MCF 10A (cell line): ENCODE results near the gene SLC4A2. TPM values are rescaled to one million over a fixed set of nuclear protein-coding genes. Genes with fewer than 3 reads are reported as not detected.

Source experiments
- BruUV-seq: library from RNA; stranded (reverse); fragments of 400-500 nt; replicated peaks from 2 replicates; lab custom pipeline; 2021; lab: Mats Ljungman, UMichigan
- CTCF ChIA-PET: fragments of 300-600 bp; sonication (Branson Sonifier 250); formaldehyde crosslinking; extraction: SDS; loops from one replicate; lab custom pipeline; 2021; ENCODE audit warnings: antibody characterized with exemption, inconsistent platforms; lab: Yijun Ruan, JAX
- POLR2A ChIA-PET: fragments of 300-600, 350-650 bp; sonication (Branson Sonifier 250); formaldehyde crosslinking; extraction: SDS; loops from one replicate; lab custom pipeline; 2020; ENCODE audit warnings: antibody characterized with exemption, inconsistent platforms; lab: Yijun Ruan, JAX
- DNase-seq: peaks from one replicate; pipeline ENCODE4 v3.0.0-alpha.2; 2018; ENCODE audit not compliant: unreplicated experiment
- H3K27ac Mint-ChIP-seq: one replicate; pipeline ENCODE4 v1.8.0; 2022; ENCODE audit warnings: mild to moderate bottlenecking, low read depth, mixed read lengths; ENCODE audit not compliant: unreplicated experiment
- H3K27me3 Mint-ChIP-seq: one replicate; pipeline ENCODE4 v1.8.0; 2022; ENCODE audit warnings: mixed read lengths; ENCODE audit not compliant: insufficient read depth, unreplicated experiment
- H3K36me3 Mint-ChIP-seq: one replicate; pipeline ENCODE4 v1.8.0; 2022; ENCODE audit warnings: mild to moderate bottlenecking, moderate library complexity, mixed read lengths; ENCODE audit not compliant: insufficient read depth, unreplicated experiment
- H3K4me1 Mint-ChIP-seq: one replicate; pipeline ENCODE4 v1.8.0; 2022; ENCODE audit warnings: mixed read lengths; ENCODE audit not compliant: insufficient read depth, unreplicated experiment
- H3K4me3 Mint-ChIP-seq: one replicate; pipeline ENCODE4 v1.8.0; 2022; ENCODE audit warnings: mild to moderate bottlenecking, moderate library complexity, mixed read lengths; ENCODE audit not compliant: unreplicated experiment
- H3K9me3 Mint-ChIP-seq: one replicate; pipeline ENCODE4 v1.8.0; 2022; ENCODE audit warnings: mixed read lengths; ENCODE audit not compliant: unreplicated experiment
- intact Hi-C: fragments of 100-400 bp; cut with micrococcal nuclease; formaldehyde crosslinking; loops from 2 replicates; pipeline ENCODE4 v1.14.1; 2022
- total RNA-seq: library from RNA; stranded (reverse); gene quantifications from 2 replicates; pipeline ENCODE4 v1.2.3, GENCODE V29; 2022
- TF ChIP-seq, protein P1 (sequence below): fragments of 200-600 bp; IDR thresholded peaks from one replicate; pipeline ENCODE4 v1.8.0; 2022; ENCODE audit warnings: antibody characterized with exemption, mild to moderate bottlenecking; ENCODE audit not compliant: unreplicated experiment

SLC4A2 gene
- total RNA-seq, 1 experiment from 2014 or later: 112 TPM

DNA sequence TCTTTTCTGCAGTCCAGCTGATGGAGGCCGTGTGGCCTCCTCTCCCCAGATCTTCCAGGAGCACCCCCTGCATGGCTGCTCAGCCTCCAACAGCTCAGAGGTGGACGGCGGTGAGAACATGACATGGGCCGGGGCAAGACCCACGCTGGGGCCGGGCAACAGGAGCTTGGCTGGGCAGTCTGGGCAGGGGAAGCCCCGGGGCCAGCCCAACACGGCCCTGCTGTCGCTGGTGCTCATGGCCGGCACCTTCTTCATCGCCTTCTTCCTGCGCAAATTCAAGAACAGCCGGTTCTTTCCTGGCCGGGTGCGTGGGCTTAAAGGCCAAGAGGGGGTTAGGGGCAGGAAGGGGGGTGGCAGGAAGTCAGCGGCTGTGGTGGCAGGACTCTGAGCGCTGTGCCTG is 14.6 kb downstream of the SLC4A2 start:
- ChIA-PET POLR2A (interaction anchor here (1.0 to 1.2 kb wide), 3 partner anchors 9 to 12 kb away, joined by 3 to 4 read pairs (median 4); partner anchors contain the start of gene TMUB1), CTCF (no interaction called here)
- BruUV-seq: no TSS peak
- H3K27me3 Mint-ChIP-seq: no peaks in the 10 kb centered on the region
- peaks cover 7% of the 10 kb centered on the region for H3K4me1 Mint-ChIP-seq
- no peak overlapping the region for H3K4me3 Mint-ChIP-seq
- DNase-seq: no peak
- H3K36me3 Mint-ChIP-seq: peaks cover 55% of the 10 kb centered on the region
- TF ChIP-seq, protein P1, sequence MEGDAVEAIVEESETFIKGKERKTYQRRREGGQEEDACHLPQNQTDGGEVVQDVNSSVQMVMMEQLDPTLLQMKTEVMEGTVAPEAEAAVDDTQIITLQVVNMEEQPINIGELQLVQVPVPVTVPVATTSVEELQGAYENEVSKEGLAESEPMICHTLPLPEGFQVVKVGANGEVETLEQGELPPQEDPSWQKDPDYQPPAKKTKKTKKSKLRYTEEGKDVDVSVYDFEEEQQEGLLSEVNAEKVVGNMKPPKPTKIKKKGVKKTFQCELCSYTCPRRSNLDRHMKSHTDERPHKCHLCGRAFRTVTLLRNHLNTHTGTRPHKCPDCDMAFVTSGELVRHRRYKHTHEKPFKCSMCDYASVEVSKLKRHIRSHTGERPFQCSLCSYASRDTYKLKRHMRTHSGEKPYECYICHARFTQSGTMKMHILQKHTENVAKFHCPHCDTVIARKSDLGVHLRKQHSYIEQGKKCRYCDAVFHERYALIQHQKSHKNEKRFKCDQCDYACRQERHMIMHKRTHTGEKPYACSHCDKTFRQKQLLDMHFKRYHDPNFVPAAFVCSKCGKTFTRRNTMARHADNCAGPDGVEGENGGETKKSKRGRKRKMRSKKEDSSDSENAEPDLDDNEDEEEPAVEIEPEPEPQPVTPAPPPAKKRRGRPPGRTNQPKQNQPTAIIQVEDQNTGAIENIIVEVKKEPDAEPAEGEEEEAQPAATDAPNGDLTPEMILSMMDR: no peak
- no peaks in the 10 kb centered on the region for H3K9me3 Mint-ChIP-seq
- H3K27ac Mint-ChIP-seq: no peak overlapping the region
- intact Hi-C loops: no loop called here

DNA sequence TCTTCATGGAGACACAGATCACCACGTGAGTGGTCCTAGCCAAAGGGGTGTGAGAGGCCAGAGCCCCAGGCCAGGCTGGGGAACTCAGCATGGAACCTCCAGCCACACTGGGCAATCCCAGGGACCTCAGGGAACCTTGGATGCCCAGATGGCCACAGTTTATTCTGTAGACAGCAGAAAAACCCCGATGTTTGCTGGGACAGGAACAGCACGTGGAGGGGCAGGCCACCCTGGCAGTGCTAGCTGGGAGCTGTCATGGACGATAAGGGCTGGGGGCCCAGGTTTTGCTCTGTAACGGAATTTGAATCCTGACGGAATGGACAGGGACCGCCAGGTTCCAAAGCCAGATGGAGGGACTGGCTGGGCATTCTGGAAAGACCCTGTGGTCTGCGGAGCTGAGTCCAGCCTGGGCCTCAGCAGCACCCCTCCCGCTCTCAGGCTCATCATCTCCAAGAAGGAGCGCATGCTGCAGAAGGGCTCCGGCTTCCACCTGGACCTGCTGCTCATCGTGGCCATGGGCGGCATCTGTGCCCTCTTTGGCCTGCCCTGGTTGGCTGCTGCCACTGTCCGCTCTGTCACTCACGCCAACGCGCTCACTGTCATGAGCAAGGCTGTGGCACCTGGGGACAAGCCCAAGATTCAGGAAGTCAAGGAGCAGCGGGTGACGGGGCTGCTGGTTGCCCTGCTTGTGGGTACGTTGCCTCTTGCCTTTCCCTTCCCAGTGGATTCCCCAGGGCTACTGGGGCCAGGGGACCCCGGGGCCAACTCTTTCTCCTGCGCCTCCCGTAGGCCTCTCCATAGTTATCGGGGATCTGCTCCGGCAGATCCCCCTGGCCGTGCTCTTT is 15.7 kb downstream of the SLC4A2 start:
- Mint-ChIP-seq H3K4me3 (no peak overlapping the region), H3K27ac (no peak overlapping the region), H3K36me3 (peaks cover 48% of the 10 kb centered on the region), H3K4me1 (peaks cover 15% of the 10 kb centered on the region), H3K27me3 (no peaks in the 10 kb centered on the region), H3K9me3 (no peaks in the 10 kb centered on the region)
- ChIA-PET CTCF (interaction anchor here (0.8 to 1.6 kb wide), 2 partner anchors 13 to 14 kb away, joined by 3 to 4 read pairs; no protein-coding TSS in a partner anchor), POLR2A (interaction anchor here (1.0 to 2.0 kb wide), 2 partner anchors 12 kb away, joined by 4 to 13 read pairs; no protein-coding TSS in a partner anchor)
- no TSS peak for BruUV-seq
- intact Hi-C loops: no loop called here
- no peak for DNase-seq
- TF ChIP-seq, protein P1: no peak

DNA sequence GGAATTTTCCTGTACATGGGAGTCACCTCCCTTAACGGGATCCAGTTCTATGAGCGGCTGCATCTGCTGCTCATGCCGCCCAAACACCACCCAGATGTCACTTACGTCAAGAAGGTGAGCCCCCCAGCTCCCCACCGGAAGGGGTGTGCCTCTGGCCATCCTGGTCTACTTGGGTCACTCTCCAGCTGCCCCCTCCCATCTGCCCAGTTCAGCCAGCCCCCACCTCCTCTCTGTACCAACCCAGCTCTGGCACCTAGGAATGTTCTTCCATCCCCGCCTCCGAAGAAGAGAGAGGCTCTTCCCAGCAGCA is 16.2 kb downstream of the SLC4A2 start:
- intact Hi-C loops: no loop called here
- BruUV-seq: TSS peak; percentile 33
- ChIA-PET POLR2A (interaction anchor here (2.0 to 2.4 kb wide), 2 partner anchors 12 to 41 kb away, joined by 7 to 13 read pairs; no protein-coding TSS in a partner anchor), CTCF (interaction anchor here (0.8 to 1.6 kb wide), 2 partner anchors 12 to 14 kb away, joined by 3 to 4 read pairs; no protein-coding TSS in a partner anchor)
- no peak for DNase-seq
- Mint-ChIP-seq H3K27ac (no peak overlapping the region), H3K4me1 (peaks cover 16% of the 10 kb centered on the region), H3K36me3 (peaks cover 45% of the 10 kb centered on the region), H3K4me3 (no peak overlapping the region), H3K27me3 (no peaks in the 10 kb centered on the region), H3K9me3 (no peaks in the 10 kb centered on the region)
- TF ChIP-seq, protein P1: no peak

DNA sequence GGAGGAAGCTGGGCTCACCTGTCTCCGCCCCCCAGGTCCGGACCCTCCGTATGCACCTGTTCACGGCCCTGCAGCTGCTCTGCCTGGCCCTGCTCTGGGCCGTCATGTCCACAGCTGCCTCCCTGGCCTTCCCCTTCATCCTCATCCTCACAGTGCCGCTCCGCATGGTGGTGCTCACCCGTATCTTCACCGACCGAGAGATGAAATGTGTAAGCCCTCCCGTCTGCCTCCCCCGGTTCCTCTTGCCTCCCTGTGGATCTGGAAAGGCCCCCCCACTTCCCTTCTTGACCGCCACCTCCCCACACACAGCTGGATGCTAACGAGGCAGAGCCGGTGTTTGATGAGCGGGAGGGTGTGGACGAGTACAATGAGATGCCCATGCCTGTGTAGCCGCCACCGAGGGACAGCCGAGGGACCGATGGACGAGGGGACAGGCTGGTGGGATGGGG is 16.6 kb downstream of the SLC4A2 start:
- ChIA-PET POLR2A (interaction anchor here (0.9 to 2.4 kb wide), 3 partner anchors 13 to 40 kb away, joined by 3 to 13 read pairs (median 7); no protein-coding TSS in a partner anchor), CTCF (interaction anchor here (0.8 to 2.2 kb wide), 3 partner anchors 12 to 35 kb away, joined by 3 to 8 read pairs (median 4); no protein-coding TSS in a partner anchor)
- intact Hi-C loops: no loop called here
- Mint-ChIP-seq H3K4me1 (peaks cover 16% of the 10 kb centered on the region), H3K27ac (no peak overlapping the region), H3K9me3 (no peaks in the 10 kb centered on the region), H3K4me3 (no peak overlapping the region), H3K36me3 (peaks cover 41% of the 10 kb centered on the region), H3K27me3 (no peaks in the 10 kb centered on the region)
- no TSS peak for BruUV-seq
- no peak for DNase-seq
- TF ChIP-seq, protein P1: no peak
